GM23338 (cell line): ENCODE results near the gene TEX14.

Source experiments
- CREB1 ChIP-seq: fragments of 250-450 bp; sonication (Bioruptor Pico); IDR thresholded peaks from 2 replicates; pipeline ENCODE4 v1.5.0; 2020; ENCODE audit warnings: low read depth, mild to moderate bottlenecking, moderate library complexity
- EZH2 ChIP-seq: fragments of 200-600 bp; sonication (generic); IDR thresholded peaks from one replicate; pipeline ENCODE4 v1.8.0; 2017; ENCODE audit warnings: antibody characterized with exemption, mild to moderate bottlenecking, low read depth; ENCODE audit not compliant: unreplicated experiment
- EZH2phosphoT487 ChIP-seq: fragments of 200-600 bp; sonication (generic); IDR thresholded peaks from one replicate; pipeline ENCODE4 v1.8.1; 2018; ENCODE audit warnings: antibody characterized with exemption; ENCODE audit not compliant: unreplicated experiment
- JUNB ChIP-seq: IDR thresholded peaks from one replicate; pipeline ENCODE4 v1.6.1; 2016; ENCODE audit warnings: antibody characterized with exemption; ENCODE audit not compliant: unreplicated experiment
- NANOG ChIP-seq: IDR thresholded peaks from 2 replicates; pipeline ENCODE4 v1.6.1; 2016; ENCODE audit warnings: antibody characterized with exemption, borderline replicate concordance
- POLR2AphosphoS5 ChIP-seq: IDR thresholded peaks from 2 replicates; pipeline ENCODE4 v1.6.1; 2016; ENCODE audit warnings: antibody characterized with exemption, low read depth
- STAT1 ChIP-seq: IDR thresholded peaks from one replicate; pipeline ENCODE4 v1.6.1; 2016; ENCODE audit warnings: antibody characterized with exemption; ENCODE audit not compliant: unreplicated experiment
- ZNF114 ChIP-seq: fragments of 250-450 bp; sonication (Bioruptor Pico); IDR thresholded peaks from 2 replicates; pipeline ENCODE4 v1.5.0; 2020; ENCODE audit warnings: mild to moderate bottlenecking, moderate library complexity
- ZNF331 ChIP-seq: fragments of 250-450 bp; sonication (Bioruptor Pico); IDR thresholded peaks from 2 replicates; pipeline ENCODE4 v1.5.0; 2020; ENCODE audit warnings: low read depth, mild to moderate bottlenecking, moderate library complexity
- TF ChIP-seq, protein P1 (sequence below), 2 experiments: fragments of 200-600 bp in 1 of 2; sonication (generic) in 1 of 2; conservative IDR thresholded peaks; 2 replicates each; pipeline versions ENCODE4 v1.5.1 to v1.6.1; 2016 to 2017; ENCODE audit warnings: antibody characterized with exemption in 2 of 2, low read depth in 2 of 2, mild to moderate bottlenecking in 2 of 2, moderate library complexity in 1 of 2
- TF ChIP-seq, protein P2 (sequence below): IDR thresholded peaks from one replicate; pipeline ENCODE4 v1.6.1; 2018; ENCODE audit warnings: antibody characterized with exemption; ENCODE audit not compliant: unreplicated experiment
- TF ChIP-seq, protein P3 (sequence below): IDR thresholded peaks from 2 replicates; pipeline ENCODE4 v1.6.1; 2016; ENCODE audit warnings: antibody characterized with exemption
- TF ChIP-seq, protein P4 (sequence below): fragments of 250-450 bp; sonication (Bioruptor Pico); IDR thresholded peaks from 2 replicates; pipeline ENCODE4 v1.5.0; 2020; ENCODE audit warnings: mild to moderate bottlenecking, moderate library complexity

DNA sequence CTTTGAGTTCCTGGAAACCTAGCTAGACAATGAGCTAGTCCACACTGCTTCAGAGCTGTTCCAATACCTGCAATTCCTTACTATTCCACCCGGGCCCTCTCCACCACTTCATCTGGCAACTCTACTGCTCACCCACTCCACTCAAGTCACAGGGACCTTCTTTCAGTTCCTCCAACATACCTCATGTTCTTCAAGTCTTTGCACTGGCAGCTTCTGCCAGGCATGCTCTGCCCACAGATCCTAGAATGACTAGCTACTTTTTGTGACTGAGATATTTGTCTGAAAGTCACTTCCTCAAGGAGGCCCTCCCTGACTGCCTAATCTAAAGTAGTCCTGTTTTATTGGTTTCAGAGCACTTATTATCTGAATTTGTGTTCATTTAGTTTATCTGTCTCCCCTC, 86.4 kb downstream of the TEX14 start:
- TF ChIP-seq ZNF114 (CRISPR knock-in tag) = no peak
- TF ChIP-seq, protein P1, sequence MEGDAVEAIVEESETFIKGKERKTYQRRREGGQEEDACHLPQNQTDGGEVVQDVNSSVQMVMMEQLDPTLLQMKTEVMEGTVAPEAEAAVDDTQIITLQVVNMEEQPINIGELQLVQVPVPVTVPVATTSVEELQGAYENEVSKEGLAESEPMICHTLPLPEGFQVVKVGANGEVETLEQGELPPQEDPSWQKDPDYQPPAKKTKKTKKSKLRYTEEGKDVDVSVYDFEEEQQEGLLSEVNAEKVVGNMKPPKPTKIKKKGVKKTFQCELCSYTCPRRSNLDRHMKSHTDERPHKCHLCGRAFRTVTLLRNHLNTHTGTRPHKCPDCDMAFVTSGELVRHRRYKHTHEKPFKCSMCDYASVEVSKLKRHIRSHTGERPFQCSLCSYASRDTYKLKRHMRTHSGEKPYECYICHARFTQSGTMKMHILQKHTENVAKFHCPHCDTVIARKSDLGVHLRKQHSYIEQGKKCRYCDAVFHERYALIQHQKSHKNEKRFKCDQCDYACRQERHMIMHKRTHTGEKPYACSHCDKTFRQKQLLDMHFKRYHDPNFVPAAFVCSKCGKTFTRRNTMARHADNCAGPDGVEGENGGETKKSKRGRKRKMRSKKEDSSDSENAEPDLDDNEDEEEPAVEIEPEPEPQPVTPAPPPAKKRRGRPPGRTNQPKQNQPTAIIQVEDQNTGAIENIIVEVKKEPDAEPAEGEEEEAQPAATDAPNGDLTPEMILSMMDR (conservative IDR thresholded peaks at IDR 0.05; ENCODE audit: low read depth in 2 of 2) = no peak
- TF ChIP-seq POLR2AphosphoS5 = no peak
- TF ChIP-seq EZH2phosphoT487 = no peak
- no peak for TF ChIP-seq EZH2
- TF ChIP-seq, protein P2, sequence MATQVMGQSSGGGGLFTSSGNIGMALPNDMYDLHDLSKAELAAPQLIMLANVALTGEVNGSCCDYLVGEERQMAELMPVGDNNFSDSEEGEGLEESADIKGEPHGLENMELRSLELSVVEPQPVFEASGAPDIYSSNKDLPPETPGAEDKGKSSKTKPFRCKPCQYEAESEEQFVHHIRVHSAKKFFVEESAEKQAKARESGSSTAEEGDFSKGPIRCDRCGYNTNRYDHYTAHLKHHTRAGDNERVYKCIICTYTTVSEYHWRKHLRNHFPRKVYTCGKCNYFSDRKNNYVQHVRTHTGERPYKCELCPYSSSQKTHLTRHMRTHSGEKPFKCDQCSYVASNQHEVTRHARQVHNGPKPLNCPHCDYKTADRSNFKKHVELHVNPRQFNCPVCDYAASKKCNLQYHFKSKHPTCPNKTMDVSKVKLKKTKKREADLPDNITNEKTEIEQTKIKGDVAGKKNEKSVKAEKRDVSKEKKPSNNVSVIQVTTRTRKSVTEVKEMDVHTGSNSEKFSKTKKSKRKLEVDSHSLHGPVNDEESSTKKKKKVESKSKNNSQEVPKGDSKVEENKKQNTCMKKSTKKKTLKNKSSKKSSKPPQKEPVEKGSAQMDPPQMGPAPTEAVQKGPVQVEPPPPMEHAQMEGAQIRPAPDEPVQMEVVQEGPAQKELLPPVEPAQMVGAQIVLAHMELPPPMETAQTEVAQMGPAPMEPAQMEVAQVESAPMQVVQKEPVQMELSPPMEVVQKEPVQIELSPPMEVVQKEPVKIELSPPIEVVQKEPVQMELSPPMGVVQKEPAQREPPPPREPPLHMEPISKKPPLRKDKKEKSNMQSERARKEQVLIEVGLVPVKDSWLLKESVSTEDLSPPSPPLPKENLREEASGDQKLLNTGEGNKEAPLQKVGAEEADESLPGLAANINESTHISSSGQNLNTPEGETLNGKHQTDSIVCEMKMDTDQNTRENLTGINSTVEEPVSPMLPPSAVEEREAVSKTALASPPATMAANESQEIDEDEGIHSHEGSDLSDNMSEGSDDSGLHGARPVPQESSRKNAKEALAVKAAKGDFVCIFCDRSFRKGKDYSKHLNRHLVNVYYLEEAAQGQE = no peak
- no peak for TF ChIP-seq CREB1
- TF ChIP-seq ZNF331 (CRISPR knock-in tag) = no peak
- TF ChIP-seq, protein P3, sequence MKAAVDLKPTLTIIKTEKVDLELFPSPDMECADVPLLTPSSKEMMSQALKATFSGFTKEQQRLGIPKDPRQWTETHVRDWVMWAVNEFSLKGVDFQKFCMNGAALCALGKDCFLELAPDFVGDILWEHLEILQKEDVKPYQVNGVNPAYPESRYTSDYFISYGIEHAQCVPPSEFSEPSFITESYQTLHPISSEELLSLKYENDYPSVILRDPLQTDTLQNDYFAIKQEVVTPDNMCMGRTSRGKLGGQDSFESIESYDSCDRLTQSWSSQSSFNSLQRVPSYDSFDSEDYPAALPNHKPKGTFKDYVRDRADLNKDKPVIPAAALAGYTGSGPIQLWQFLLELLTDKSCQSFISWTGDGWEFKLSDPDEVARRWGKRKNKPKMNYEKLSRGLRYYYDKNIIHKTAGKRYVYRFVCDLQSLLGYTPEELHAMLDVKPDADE = no peak
- TF ChIP-seq JUNB = no peak
- TF ChIP-seq STAT1 = no peak
- no peak for TF ChIP-seq NANOG
- TF ChIP-seq, protein P4, sequence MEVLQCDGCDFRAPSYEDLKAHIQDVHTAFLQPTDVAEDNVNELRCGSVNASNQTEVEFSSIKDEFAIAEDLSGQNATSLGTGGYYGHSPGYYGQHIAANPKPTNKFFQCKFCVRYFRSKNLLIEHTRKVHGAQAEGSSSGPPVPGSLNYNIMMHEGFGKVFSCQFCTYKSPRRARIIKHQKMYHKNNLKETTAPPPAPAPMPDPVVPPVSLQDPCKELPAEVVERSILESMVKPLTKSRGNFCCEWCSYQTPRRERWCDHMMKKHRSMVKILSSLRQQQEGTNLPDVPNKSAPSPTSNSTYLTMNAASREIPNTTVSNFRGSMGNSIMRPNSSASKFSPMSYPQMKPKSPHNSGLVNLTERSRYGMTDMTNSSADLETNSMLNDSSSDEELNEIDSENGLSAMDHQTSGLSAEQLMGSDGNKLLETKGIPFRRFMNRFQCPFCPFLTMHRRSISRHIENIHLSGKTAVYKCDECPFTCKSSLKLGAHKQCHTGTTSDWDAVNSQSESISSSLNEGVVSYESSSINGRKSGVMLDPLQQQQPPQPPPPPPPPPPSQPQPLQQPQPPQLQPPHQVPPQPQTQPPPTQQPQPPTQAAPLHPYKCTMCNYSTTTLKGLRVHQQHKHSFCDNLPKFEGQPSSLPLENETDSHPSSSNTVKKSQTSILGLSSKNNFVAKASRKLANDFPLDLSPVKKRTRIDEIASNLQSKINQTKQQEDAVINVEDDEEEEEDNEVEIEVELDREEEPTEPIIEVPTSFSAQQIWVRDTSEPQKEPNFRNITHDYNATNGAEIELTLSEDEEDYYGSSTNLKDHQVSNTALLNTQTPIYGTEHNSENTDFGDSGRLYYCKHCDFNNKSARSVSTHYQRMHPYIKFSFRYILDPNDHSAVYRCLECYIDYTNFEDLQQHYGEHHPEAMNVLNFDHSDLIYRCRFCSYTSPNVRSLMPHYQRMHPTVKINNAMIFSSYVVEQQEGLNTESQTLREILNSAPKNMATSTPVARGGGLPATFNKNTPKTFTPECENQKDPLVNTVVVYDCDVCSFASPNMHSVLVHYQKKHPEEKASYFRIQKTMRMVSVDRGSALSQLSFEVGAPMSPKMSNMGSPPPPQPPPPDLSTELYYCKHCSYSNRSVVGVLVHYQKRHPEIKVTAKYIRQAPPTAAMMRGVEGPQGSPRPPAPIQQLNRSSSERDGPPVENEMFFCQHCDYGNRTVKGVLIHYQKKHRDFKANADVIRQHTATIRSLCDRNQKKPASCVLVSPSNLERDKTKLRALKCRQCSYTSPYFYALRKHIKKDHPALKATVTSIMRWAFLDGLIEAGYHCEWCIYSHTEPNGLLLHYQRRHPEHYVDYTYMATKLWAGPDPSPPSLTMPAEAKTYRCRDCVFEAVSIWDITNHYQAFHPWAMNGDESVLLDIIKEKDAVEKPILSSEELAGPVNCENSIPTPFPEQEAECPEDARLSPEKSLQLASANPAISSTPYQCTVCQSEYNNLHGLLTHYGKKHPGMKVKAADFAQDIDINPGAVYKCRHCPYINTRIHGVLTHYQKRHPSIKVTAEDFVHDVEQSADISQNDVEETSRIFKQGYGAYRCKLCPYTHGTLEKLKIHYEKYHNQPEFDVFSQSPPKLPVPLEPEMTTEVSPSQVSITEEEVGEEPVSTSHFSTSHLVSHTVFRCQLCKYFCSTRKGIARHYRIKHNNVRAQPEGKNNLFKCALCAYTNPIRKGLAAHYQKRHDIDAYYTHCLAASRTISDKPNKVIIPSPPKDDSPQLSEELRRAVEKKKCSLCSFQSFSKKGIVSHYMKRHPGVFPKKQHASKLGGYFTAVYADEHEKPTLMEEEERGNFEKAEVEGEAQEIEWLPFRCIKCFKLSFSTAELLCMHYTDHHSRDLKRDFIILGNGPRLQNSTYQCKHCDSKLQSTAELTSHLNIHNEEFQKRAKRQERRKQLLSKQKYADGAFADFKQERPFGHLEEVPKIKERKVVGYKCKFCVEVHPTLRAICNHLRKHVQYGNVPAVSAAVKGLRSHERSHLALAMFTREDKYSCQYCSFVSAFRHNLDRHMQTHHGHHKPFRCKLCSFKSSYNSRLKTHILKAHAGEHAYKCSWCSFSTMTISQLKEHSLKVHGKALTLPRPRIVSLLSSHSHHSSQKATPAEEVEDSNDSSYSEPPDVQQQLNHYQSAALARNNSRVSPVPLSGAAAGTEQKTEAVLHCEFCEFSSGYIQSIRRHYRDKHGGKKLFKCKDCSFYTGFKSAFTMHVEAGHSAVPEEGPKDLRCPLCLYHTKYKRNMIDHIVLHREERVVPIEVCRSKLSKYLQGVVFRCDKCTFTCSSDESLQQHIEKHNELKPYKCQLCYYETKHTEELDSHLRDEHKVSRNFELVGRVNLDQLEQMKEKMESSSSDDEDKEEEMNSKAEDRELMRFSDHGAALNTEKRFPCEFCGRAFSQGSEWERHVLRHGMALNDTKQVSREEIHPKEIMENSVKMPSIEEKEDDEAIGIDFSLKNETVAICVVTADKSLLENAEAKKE (CRISPR knock-in tag) = no peak
